B cell (primary cell): Measurements from ENCODE around the gene CELA2A. TPM values are rescaled to one million over a fixed set of nuclear protein-coding genes. Genes with fewer than 3 reads are reported as not detected.

Experiments
- ATAC-seq: fragments of 200-7000 bp; cut with Tn5 transposase; one replicate; pipeline ENCODE4 v1.10.0; 2021; ENCODE audit warnings: low read depth, mild to moderate bottlenecking, moderate number of reproducible peaks, moderate library complexity
- CTCF ChIA-PET: fragments of 350-600 bp; sonication (Branson Sonifier 250); formaldehyde crosslinking; loops from one replicate; lab custom pipeline; 2021; ENCODE audit warnings: antibody characterized with exemption, inconsistent platforms; lab: Charles Lee
- POLR2A ChIA-PET: fragments of 350-600 bp; sonication (Branson Sonifier 250); formaldehyde crosslinking; loops from one replicate; lab custom pipeline; 2021; ENCODE audit warnings: antibody characterized with exemption; lab: Charles Lee
- DNase-seq: peaks from one replicate; pipeline ENCODE4 v3.0.0; 2013
- H2AFZ ChIP-seq: 2 replicates; pipeline ENCODE4 v1.6.1; 2012; ENCODE audit warnings: mild to moderate bottlenecking, low read depth, low read length; ENCODE audit not compliant: insufficient read depth, poor library complexity, severe bottlenecking
- H3K27ac ChIP-seq, 2 donors: 1 replicate in 1 of 2; 2 replicates in 1 of 2; pipeline ENCODE4 v1.5.1; 2012 to 2013; ENCODE audit warnings: low read length in 2 of 2, mild to moderate bottlenecking in 2 of 2, moderate library complexity in 1 of 2
- H3K27me3 ChIP-seq, 4 experiments: fragments of 200-600 bp in 1 of 4; sonication (generic) in 1 of 4; replicated peaks in 1 of 4; 1 replicate in 2 of 4; 2 replicates in 2 of 4; pipeline versions ENCODE4 v1.6.1 to v1.7.0; 2013 to 2016; ENCODE audit warnings: low read length in 3 of 4, mild to moderate bottlenecking in 2 of 4, mixed read lengths in 1 of 4, moderate library complexity in 1 of 4; ENCODE audit not compliant: insufficient read depth in 4 of 4, control insufficient read depth in 3 of 4; ENCODE audit errors: control extremely low read depth in 1 of 4
- H3K36me3 ChIP-seq, 2 experiments: replicated peaks in 1 of 2; 1 replicate in 1 of 2; 2 replicates in 1 of 2; pipeline versions ENCODE4 v1.6.1 to v1.7.1; 2013; ENCODE audit warnings: low read length in 1 of 2; ENCODE audit not compliant: insufficient read depth in 2 of 2, control insufficient read depth in 1 of 2; ENCODE audit errors: control extremely low read depth in 1 of 2, extremely low read depth in 1 of 2
- H3K4me1 ChIP-seq, 2 donors: fragments of 200-600 bp in 1 of 2; sonication (generic) in 1 of 2; 1 replicate in 1 of 2; 2 replicates in 1 of 2; pipeline versions ENCODE4 v1.5.1 to v1.6.1; 2013 to 2017; ENCODE audit warnings: low read length in 2 of 2; ENCODE audit not compliant: control insufficient read depth in 2 of 2, insufficient read depth in 2 of 2
- H3K4me2 ChIP-seq: replicated peaks from 2 replicates; pipeline ENCODE3; 2012; ENCODE audit warnings: mild to moderate bottlenecking, low read depth, low read length; ENCODE audit not compliant: poor library complexity, severe bottlenecking
- H3K4me3 ChIP-seq, 5 experiments: fragments of 200-600 bp in 1 of 5; sonication (generic) in 1 of 5; 1 replicate in 3 of 5; 2 replicates in 2 of 5; pipeline versions ENCODE4 v1.5.1 to v1.7.0; 2011 to 2016; ENCODE audit warnings: low read length in 4 of 5, mild to moderate bottlenecking in 4 of 5, low read depth in 2 of 5, control low read depth in 1 of 5, moderate library complexity in 1 of 5; ENCODE audit not compliant: insufficient read depth in 1 of 5; ENCODE audit errors: control extremely low read depth in 1 of 5, extremely low read depth in 1 of 5
- H3K79me2 ChIP-seq: fragments of 200-600 bp; sonication (generic); one replicate; pipeline ENCODE4 v1.6.0; 2016; ENCODE audit warnings: low read length; ENCODE audit not compliant: control insufficient read depth, insufficient read depth
- H3K9ac ChIP-seq: fragments of 200-600 bp; sonication (generic); 2 replicates; pipeline ENCODE4 v1.6.1; 2017; ENCODE audit warnings: mild to moderate bottlenecking, low read length, moderate library complexity
- H3K9me3 ChIP-seq, 3 donors: one replicate each; pipeline versions ENCODE4 v1.6.1 to v1.7.1; 2013; ENCODE audit warnings: low read length in 2 of 3; ENCODE audit not compliant: control insufficient read depth in 2 of 3, insufficient read depth in 1 of 3; ENCODE audit errors: control extremely low read depth in 1 of 3
- H4K20me1 ChIP-seq: 2 replicates; pipeline ENCODE4 v1.6.0; 2012; ENCODE audit warnings: mild to moderate bottlenecking, low read length; ENCODE audit not compliant: insufficient read depth, control insufficient read depth, poor library complexity, severe bottlenecking
- H3K27ac Mint-ChIP-seq: one replicate; pipeline ENCODE4 v1.8.0; 2021; ENCODE audit warnings: mixed read lengths
- H3K27me3 Mint-ChIP-seq: one replicate; pipeline ENCODE4 v1.8.0; 2021; ENCODE audit warnings: mixed read lengths
- H3K4me1 Mint-ChIP-seq: one replicate; pipeline ENCODE4 v1.8.0; 2021; ENCODE audit warnings: mixed read lengths
- H3K4me3 Mint-ChIP-seq: one replicate; pipeline ENCODE4 v1.8.0; 2021; ENCODE audit warnings: mixed read lengths
- H3K9me3 Mint-ChIP-seq: one replicate; pipeline ENCODE4 v1.8.0; 2022; ENCODE audit warnings: mixed read lengths; ENCODE audit not compliant: insufficient read depth
- EZH2 ChIP-seq: IDR thresholded peaks from 2 replicates; pipeline ENCODE4 v1.6.1; 2012; ENCODE audit warnings: borderline replicate concordance, low read depth, mild to moderate bottlenecking, moderate library complexity, low read length; ENCODE audit not compliant: insufficient read depth, poor library complexity, severe bottlenecking
- WGBS: methylation state at CpG from one replicate; pipeline ENCODE4 v1.1.5; 2013; ENCODE audit warnings: missing lambda C conversion rate; ENCODE audit not compliant: insufficient coverage; 5-methylcytosine and 5-hydroxymethylcytosine counted together
- intact Hi-C: fragments of 100-400 bp; cut with micrococcal nuclease; formaldehyde crosslinking; loops from one replicate; pipeline ENCODE4 v1.10.0; 2022
- polyA plus RNA-seq: library from polyadenylated mRNA; depleted of rRNA; stranded (reverse); fragments of >200 nt; gene quantifications from 2 replicates; pipeline ENCODE4 v1.2.3, GENCODE V29; 2012
- total RNA-seq, 2 donors: library from RNA; stranded (reverse); fragments of 120-200 nt in 1 of 2; gene quantifications; 1 replicate in 1 of 2; 2 replicates in 1 of 2; pipeline versions ENCODE4 v1.2.3 to v1.2.4, GENCODE V29; 2013 to 2022
- TF ChIP-seq, protein P1 (sequence below): fragments of 200-600 bp; IDR thresholded peaks from one replicate; pipeline ENCODE4 v1.8.0; 2022; ENCODE audit warnings: antibody characterized with exemption, mild to moderate bottlenecking

The CELA2A gene
- total and polyA plus RNA-seq, 2 donors (not counting 1 experiment from before 2014, with no cell fraction given), result not detected

- H3K9me3 ChIP-seq, result peaks cover 0 to 2% (median 0%) of the 10 kb centered on the region in 3 donors
- peak overlapping the region; percentile 97 for H3K9ac ChIP-seq
- ATAC-seq, result peak; percentile 50
- TF ChIP-seq, protein P1, sequence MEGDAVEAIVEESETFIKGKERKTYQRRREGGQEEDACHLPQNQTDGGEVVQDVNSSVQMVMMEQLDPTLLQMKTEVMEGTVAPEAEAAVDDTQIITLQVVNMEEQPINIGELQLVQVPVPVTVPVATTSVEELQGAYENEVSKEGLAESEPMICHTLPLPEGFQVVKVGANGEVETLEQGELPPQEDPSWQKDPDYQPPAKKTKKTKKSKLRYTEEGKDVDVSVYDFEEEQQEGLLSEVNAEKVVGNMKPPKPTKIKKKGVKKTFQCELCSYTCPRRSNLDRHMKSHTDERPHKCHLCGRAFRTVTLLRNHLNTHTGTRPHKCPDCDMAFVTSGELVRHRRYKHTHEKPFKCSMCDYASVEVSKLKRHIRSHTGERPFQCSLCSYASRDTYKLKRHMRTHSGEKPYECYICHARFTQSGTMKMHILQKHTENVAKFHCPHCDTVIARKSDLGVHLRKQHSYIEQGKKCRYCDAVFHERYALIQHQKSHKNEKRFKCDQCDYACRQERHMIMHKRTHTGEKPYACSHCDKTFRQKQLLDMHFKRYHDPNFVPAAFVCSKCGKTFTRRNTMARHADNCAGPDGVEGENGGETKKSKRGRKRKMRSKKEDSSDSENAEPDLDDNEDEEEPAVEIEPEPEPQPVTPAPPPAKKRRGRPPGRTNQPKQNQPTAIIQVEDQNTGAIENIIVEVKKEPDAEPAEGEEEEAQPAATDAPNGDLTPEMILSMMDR, result no peak
- no peak for TF ChIP-seq EZH2
- intact Hi-C loops, result no loop called here
- peaks cover 41 to 68% of the 10 kb centered on the region in 2 donors for H3K4me1 ChIP-seq
- DNase-seq, result peak; percentile 87
- peaks cover 0 to 9% of the 10 kb centered on the region in 2 experiments for H3K36me3 ChIP-seq
- CTCF ChIA-PET, result interaction anchor here (0.8 to 1.5 kb wide), 4 partner anchors 12 to 88 kb away, joined by 3 to 6 read pairs (median 5); no protein-coding TSS in a partner anchor
- Mint-ChIP-seq H3K9me3 (no peaks in the 10 kb centered on the region), H3K27ac (peak overlapping the region; percentile 84), H3K4me3 (peak overlapping the region; percentile 94), H3K4me1 (peaks cover 64% of the 10 kb centered on the region), H3K27me3 (no peaks in the 10 kb centered on the region)
- no peaks in the 10 kb centered on the region for H3K27me3 ChIP-seq
- no peak overlapping the region for H2AFZ ChIP-seq
- peak overlapping the region; percentile 43 to 86 for H3K27ac ChIP-seq
- H3K79me2 ChIP-seq, result peaks cover 68% of the 10 kb centered on the region
- POLR2A ChIA-PET, result interaction anchor here (0.5 kb wide), 1 partner anchor 743 kb away, joined by 6 read pairs; no protein-coding TSS in a partner anchor
- H4K20me1 ChIP-seq, result peaks cover 68% of the 10 kb centered on the region
- peak overlapping the region; percentile 58 to 87 (median 84) for H3K4me3 ChIP-seq
- peak overlapping the region; percentile 97 for H3K4me2 ChIP-seq
- 4% methylated on average over 12 of the region's 12 CpGs for WGBS
Measured at GRCh38 chr1:15411593-15412137, 44.9 kb upstream of the CELA2A start.

- Mint-ChIP-seq H3K27me3 (no peaks in the 10 kb centered on the region), H3K4me1 (peaks cover 70% of the 10 kb centered on the region)
Measured at GRCh38 chr1:15412175-15412800, 44.2 kb upstream of the CELA2A start.

More at GRCh38 chr1:15412175-15412800, 44.2 kb upstream of the CELA2A start:
- POLR2A ChIA-PET, result interaction anchor here (0.5 kb wide), 1 partner anchor 743 kb away, joined by 6 read pairs; no protein-coding TSS in a partner anchor
- Histone ChIP-seq H3K79me2 (peaks cover 73% of the 10 kb centered on the region), H3K9ac (no peak overlapping the region), H3K27ac (no peak overlapping the region), H3K27me3 (no peaks in the 10 kb centered on the region), H4K20me1 (peaks cover 73% of the 10 kb centered on the region), H3K4me2 (peak overlapping the region; percentile 97), H3K36me3 (peaks cover 0 to 9% of the 10 kb centered on the region in 2 experiments), H2AFZ (no peak overlapping the region), H3K4me1 (peaks cover 45 to 74% of the 10 kb centered on the region in 2 donors), H3K9me3 (peaks cover 0 to 2% (median 0%) of the 10 kb centered on the region in 3 donors), H3K4me3 (peak overlapping the region in 2 of 5 experiments; percentile 58 to 87)
- TF ChIP-seq EZH2, result no peak
- TF ChIP-seq, protein P1, result no peak
- CTCF ChIA-PET, result interaction anchor here (0.7 to 1.5 kb wide), 6 partner anchors 12 to 89 kb away, joined by 3 to 6 read pairs (median 4); no protein-coding TSS in a partner anchor
- DNase-seq (no peak), ATAC-seq (no peak)
- no peaks in the 10 kb centered on the region for H3K9me3 Mint-ChIP-seq
- intact Hi-C loops, result no loop called here
- 74% methylated on average over 16 of the region's 16 CpGs for WGBS
- H3K4me3 Mint-ChIP-seq, result peak overlapping the region; percentile 94
- H3K27ac Mint-ChIP-seq, result peak overlapping the region; percentile 84
